HG02970 (cell line): ENCODE results near the gene NOXO1.
"Not testable (repeated sequence)": the region's sequence is repeated elsewhere in the genome, so short reads cannot be mapped to it uniquely, and the experiment has no call there.

Experiments
- ATAC-seq: cut with Tn5 transposase; IDR thresholded peaks from one replicate; pipeline ENCODE4 v1.9.1; 2021; ENCODE audit warnings: mild to moderate bottlenecking, moderate library complexity, moderate number of reproducible peaks; ENCODE audit not compliant: unreplicated experiment, low FRiP score

The NOXO1 gene

DNA sequence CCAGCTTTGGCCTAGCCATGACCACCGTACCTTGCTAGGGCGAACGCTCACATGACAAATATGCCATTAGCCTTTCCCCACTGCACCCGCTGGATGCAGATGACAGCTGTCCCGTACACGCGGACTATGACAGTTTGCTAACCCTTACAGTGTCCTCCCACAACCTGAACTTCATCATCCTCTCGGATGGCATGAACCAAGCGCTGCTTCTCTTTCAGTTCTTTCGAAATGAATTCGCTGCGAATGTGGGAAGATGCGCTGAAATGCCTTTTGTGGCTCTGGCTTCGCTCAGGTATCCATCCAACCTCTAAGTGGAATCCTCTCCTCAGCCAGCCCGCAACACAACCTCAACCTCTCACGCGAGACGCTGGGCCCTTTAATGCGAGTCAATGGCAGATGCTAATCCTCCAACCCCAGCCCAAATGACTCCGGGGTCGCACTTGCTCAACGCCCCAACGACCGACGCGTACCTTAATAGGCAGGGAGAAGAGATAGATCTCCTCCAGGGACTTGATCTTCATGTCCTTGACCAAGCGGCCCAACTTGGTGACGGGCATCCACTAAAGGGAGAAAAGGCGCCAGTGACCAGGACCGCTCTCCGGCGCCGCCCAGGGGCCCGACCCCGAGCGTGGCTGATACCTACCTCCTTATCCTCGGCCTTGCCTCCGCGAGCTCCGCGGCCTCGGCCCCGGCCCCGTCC is 17.3 kb downstream of the NOXO1 start:
- peak; percentile 5 for ATAC-seq

DNA sequence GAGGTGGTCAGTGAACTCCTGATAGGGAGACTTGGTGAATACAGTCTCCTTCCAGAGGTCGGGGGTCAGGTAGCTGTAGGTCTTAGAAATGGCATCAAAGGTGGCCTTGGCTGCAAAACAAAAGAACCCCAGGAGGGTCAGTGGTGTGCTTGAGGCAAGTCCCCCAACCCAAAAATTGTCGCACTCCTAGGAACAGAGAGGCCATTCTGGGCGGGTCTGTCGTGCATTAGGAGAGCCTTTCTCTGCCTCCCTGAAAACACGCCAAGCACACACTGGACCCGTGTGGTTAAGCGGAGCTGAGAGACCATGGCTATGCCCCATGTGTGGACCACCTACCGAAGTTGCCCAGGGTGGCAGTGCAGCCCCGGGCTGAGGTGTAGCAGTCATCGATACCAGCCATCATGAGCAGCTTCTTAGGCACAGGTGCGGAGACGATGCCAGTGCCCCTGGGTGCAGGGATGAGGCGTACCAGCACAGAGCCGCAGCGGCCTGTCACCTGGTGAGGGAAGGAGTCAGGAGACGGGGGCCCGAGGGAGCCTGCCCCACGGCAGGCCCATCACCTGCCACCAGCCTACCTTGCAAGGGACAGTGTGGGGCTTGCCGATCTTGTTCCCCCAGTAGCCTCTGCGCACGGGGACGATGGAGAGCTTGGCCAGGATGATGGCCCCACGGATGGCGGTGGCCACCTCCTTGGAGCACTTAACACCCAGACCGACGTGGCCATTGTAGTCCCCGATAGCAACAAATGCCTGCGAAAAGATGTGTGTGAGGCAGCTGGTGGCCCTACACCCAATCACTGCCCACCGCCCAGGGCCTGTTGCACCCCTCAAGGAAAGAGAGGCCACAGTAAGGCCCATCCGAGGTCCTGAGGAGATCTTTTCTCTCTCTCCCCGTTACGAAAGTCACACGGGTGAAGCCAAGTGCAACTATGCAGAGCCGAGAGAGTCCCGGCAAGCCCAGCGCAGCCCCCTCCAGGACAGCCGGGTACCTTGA is 18.8 kb downstream of the NOXO1 start:
- not testable (repeated sequence) for ATAC-seq

DNA sequence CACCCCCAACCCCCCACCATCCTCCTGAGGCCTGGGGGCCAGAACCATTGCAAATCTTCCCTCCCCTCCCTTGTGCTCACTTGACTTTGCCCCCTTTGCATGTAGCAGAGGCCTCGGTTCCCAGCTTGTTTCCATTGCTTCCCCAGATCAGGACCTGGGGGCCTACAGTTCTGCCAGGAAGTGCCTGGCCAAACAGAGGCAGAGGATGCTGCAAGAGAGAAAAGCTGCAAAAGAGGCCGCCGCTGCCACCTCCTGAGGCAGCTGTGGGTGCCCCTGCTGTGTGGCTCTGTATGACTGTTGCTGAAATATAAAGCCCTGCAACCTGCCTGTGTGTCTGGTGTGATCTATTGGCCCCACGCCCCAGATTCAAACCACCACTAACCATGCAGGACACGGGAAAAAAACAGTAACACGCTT is 19.6 kb downstream of the NOXO1 start:
- ATAC-seq: no peak

DNA sequence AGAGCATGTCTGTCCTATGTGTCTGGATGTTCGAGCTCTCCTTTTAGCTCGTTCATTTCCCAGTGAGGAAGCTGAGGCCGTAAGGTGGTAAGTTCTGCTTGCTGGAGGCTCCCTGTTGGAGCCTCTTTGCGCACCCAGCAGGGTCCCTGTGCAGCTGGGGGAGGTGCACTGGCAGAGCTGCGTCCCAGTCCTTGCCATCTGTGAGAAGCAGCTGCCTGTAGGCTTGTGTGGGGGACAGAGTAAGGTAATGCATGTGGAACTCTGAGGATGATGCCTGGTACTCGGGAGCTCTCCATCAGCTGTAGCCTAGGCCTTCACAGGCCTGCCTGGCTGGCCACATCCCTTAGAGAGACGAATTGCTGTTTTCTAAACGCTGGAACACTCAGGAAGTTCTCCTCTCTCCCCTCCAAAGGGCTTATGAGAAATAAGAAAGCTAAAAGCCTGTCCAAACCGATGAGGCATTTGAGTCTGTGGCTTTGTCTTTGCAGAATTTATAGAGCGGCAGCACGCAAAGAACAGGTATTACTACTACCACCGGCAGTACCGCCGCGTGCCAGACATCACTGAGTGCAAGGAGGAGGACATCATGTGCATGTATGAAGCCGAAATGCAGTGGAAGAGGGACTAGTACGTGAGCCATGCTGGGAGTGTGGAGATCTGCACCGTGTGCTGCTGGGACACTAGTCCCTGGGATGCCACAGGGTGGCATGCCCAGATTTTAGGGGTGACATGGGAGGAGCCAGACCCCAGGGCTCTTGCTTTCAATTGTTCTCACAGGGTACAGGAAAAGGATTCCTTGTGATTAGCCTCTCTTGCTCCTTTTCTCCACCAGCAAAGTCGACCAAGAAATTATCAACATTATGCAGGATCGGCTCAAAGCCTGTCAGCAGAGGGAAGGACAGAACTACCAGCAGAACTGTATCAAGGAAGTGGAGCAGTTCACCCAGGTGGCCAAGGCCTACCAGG is 20.3 kb downstream of the NOXO1 start:
- no peak for ATAC-seq

DNA sequence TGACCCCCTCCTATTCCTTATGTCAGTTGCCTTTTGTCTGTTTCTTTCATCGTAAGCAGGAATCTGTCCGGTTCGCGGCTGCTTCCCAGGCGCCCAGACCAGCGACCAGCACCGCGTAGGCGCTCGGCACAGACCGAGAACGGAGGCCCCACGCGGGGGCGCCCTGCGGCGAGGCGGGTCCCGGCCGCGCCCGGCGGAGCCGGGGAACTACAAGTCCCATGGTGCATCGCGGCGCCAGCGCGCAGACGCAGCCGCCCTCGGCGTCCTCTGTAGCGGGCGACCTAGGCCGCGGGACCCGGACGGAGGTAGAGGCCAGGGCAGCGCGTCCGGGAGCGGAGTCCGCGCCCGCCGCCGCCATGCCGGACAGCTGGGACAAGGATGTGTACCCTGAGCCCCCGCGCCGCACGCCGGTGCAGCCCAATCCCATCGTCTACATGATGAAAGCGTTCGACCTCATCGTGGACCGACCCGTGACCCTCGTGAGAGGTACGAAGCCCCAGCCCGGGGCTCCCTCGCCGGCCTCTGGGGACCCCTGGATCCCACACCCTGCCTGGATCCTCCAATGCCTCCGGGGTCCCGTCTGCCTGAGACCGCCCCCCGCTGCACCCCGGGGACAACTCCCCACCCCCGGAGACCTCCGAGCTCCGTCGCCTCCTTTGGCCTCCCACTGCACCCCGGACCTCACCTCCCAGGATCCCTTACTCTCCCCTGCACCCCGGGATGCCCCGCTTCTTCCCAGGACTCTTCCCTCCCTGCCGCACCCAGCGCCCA is 21.8 kb downstream of the NOXO1 start, which contains the start of gene NDUFB10:
Gene NDUFB10 (plus strand): TSS at position 270 of the 771 bp plus-strand sequence. CDS start 87 bp downstream, at position 357.
- peak; percentile 76 for ATAC-seq

DNA sequence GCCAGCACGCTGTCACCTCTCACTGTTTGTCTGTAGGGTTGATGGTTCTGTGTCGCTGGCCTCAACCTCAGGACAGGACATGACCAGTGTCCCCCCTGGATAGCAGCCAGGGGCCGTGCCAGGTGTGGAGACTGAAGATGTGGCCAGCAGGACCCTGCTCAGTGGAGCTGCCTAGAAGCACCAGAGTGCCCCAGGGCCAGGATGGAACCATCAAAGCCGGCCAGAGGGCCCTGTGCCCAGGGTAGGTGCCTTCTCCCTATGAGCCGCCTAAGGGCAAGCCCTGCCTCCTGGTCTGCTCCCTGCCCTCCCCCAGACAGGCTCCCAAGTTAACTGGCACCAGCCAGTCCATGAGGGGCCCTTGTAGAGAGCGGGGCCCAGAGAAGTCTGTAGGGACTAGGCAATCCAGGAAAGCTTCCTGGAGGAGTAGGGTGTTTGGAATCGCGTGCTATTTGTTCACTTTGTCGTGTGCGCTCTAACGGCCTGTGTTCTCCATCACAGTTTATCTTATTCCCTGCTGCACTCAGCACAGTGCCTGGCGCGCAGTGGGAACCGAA is 22.5 kb downstream of the NOXO1 start:
- ATAC-seq: no peak

DNA sequence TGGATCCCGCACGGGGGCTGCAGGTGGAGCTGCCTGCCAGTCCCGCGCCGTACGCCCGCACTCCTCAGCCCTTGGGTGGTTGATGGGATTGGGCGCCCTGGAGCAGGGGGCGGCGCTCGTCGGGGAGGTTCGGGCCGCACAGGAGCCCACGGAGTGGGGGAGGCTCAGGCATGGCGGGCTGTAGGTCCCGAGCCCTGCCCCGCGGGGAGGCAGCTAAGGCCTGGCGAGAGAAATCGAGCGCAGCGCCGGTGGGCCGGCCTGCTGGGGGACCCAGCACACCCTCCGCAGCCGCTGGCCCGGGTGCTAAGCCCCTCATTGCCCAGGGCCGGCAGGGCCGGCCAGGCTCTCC is 23.2 kb downstream of the NOXO1 start:
- not testable (repeated sequence) for ATAC-seq

DNA sequence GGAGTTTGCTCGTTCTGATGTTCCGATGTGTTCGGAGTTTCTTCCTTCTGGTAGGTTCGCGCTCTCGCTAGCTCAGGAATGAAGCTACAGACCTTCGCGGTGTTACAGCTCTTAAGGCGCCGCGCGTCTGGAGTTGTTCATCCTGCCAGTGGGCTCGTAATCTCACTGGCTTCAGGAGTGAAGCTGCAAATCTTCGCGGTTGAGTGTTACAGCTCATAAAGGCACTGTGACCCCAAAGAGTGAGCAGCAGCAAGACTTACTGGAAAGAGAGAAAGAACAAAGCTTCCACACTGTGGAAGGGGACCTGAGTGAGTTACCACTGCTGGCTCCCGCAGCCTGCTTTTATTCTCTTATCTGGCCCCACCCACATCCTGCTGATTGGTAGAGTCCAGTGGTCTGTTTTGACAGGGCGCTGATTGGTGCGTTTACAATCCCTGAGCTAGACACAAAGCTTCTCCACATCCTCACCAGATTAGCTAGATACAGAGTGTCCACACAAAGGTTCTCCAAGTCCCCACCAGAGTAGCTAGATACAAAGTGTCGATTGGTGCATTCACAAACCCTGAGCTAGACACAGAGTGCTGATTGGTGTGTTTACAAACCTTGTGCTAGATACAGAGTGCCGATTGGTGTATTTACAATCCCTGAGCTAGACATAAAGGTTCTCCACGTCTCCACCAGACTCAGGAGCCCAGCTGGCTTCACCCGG is 23.7 kb downstream of the NOXO1 start:
- ATAC-seq: not testable (repeated sequence)

DNA sequence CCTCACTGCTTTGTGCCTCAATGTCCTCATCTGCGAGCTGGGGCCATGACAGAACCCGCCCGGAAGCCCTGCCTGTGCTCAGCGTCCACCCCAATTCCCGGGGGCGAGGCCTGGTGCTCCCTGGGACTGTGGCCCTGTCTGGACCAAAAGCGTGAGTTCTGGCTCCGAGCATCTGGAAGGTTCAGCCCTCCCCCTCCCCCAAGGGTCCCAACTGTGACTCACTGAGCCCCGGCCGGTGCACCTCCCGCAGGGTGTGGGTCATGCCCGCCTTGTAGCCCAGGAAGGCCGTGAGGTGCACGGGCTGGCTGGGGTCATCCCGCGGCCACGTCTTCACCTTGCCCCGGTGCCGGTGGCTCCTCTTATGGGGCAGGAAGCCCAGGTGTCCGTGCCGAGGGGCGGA is 27.5 kb downstream of the NOXO1 start:
- ATAC-seq: no peak

DNA sequence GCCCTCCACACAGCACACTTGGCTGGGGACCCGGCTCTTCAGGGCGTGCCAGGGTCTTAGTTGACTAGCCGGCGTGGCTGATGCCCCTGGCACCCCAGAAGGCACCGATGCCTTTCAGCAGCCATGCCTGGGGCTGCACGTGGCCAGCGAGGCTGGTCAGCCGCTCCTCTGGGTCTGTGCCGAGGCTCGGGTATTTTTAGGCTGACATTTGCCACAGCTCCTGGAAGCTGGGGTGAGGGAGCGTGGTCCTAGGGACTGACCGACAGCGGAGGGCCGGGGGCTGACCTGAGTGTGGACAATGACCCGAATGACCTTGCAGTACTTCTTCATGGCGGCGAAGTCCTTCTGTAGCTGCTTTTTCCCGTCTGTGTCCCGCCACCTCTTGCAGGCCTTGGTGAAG is 30.7 kb downstream of the NOXO1 start:
- no peak for ATAC-seq

DNA sequence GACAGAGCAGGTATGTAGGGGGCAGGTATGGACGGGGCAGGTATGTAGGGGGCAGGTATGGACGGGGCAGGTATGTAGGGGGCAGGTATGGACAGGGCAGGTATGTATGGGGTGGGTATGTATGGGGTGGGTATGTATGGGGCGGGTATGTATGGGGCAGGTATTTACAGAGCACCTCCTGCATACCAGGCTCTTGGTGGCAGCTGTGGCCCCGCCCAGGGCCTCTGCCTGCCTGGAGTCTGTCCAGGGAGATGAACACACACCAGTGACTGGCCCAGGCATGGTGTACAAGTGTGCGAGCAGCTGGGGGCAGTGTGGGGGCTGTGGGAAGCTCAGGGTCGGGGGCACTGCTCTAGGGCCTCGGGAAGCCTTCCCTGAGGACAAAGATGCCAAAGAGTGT is 31.2 kb downstream of the NOXO1 start:
- no peak for ATAC-seq

DNA sequence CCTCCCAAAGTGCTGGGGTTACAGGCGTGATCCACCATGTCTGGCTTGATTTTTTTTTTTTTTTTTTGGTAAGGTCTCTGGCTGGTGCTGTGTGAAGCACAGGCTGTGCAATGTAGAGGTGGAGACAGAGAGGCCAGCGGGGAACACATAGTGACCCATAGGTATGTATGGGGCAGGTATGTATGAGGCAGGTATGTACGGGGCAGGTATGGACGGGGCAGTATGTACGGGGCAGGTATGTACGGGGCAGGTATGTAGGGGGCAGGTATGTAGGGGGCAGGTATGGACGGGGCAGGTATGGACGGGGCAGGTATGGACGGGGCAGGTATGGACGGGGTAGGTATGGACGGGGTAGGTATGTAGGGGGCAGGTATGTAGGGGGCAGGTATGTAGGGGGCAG is 31.8 kb downstream of the NOXO1 start:
- ATAC-seq: no peak

DNA sequence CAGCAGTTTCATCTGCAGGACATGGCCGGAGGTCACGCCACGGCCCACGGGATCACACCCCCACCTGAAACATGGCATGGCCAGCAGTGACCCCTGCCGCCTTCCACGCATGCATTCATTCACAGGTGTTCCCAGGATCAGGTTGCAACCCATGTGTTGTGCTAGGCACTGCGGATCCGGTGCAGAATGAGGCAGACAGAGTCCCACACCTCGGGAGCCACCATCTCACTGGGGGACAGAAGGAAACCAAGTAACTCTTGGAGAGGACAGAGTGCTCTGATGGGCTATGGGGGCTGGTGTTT is 33.9 kb downstream of the NOXO1 start:
- ATAC-seq: no peak

DNA sequence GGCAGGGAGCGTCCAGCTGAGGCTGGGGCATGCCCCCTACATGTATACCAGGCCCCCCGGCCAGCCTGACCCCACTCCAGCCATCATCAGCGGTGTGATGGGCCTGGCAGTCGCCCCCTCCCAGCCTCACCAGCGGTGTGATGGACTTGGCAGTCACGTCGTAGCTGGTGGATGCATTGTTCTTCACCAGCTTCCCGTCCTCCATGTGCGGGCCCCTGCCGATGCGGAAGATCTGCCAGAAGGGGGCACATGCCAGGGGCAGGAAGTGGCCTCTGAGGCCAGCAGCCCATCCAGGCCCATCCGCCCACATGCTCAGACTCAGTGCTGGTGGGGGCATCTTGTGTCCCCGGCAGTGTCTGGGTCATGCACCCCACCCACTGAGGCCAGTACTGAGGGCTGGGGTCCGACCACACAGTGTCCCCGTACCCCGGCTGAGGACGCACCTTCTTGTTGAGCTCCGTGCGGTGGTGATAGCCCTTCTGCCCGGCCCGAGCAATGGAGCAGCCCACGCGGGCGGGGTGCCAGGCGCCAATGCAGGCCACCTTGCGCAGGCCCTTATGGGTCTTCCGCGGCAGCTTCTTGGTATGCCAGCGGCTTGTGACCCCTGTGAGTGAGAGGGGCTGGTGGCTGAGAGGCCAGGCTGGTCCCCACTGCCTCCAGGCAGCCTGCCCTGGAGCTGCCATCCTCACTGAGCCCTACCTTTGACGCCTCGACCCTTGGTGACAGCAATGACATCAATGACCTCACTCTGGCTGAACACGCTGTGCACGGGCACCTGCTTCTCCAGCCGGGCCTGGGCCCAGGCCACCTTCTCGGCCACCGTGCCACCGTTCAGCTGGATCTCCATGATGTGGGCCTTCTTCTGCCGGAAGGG is 34.5 kb downstream of the NOXO1 start:
- no peak for ATAC-seq

DNA sequence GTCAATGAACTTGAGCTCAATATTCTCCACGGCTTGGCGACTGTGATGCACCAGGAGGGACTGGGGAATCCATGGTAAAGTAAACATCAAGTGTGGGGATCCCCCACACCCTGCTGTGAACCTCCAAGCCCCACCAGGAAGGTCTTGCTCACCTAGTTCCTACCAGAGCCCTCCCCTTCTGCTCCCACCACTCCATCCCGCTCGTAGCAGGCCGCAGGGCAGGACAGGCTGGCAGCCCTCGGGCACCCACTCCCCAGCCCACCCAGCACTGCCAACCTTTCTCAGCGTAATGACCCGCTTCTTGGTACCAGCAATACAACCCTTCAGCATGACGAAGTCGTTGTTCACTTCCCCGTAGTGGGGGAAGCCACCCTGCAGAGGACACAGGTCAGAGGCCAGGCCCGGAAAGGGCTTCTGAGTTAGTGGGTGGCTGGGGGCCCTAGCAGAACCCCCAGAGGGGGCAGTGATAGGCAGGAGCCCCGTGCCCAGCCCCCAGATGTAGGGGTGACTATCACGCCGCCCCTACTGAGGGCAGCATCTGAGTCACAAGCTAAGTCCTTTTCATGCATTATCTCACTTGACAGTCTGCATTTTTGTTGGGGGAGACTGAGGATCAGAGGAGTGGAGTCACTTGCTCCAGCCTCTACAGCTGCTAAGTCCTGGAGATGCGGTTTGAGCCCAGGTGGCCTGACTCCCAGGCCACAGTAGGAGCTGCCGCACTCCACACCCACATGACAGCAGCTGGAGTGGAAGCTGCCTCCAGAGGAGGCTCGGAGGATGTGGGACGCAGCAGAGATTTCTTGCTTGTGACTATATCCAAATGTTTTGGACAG is 35.5 kb downstream of the NOXO1 start:
- ATAC-seq: no peak

DNA sequence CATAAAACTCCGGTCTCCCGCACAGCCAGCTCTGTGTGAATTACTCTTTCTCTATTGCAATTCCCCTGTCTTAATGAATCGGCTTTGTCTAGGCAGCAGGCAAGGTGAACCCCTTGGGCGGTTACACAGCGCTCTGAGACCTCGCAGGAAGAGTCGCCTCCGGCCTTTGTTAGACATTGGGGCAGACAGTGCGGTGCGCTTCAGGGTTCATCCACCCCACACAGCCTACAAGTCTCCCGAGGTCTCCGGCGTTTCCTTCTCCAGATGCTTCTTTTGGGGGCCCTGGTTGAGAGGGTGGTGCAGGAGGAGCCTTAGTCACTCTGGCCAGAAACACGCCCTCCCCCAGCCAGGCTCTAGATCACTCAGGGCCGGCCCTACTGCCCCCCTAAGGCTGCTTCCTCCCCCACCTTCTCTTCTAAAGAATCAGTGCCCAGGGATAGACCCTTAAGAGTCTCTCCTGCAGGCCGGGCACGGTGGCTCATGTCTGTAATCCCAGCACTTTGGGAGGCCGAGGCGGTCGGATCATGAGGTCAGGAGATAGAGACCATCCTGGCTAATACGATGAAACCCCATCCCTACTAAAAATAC is 36.6 kb downstream of the NOXO1 start:
- no peak for ATAC-seq
